HepG2 (cell line): ENCODE results near the gene MACROD2.

Experiments
- ATF2 ChIP-seq: sonication (generic); formaldehyde crosslinking; IDR thresholded peaks from 2 replicates; pipeline ENCODE4 v1.4.0; 2020; ENCODE audit warnings: missing genetic modification reagents
- DMAP1 ChIP-seq: IDR thresholded peaks from 2 replicates; pipeline ENCODE4 v1.6.1; 2016
- FOSL2 ChIP-seq: sonication (generic); formaldehyde crosslinking; IDR thresholded peaks from 2 replicates; pipeline ENCODE4 v1.4.0; 2020; ENCODE audit warnings: missing genetic modification reagents

GRCh38 chr20:14264869-14265268, 269.6 kb downstream of the MACROD2 start:
- TF ChIP-seq DMAP1 (CRISPR knock-in tag) = no peak
- no peak for TF ChIP-seq FOSL2 (CRISPR knock-in tag)
- no peak for TF ChIP-seq ATF2 (CRISPR knock-in tag)
